WI38 (cell line): ENCODE data around the gene OSBPL1A.

Experiments used
- H3K4me3 ChIP-seq: 2 replicates; pipeline ENCODE4 v1.5.1; 2011; ENCODE audit warnings: low read depth, mild to moderate bottlenecking, control low read depth, low read length
- CTCF ChIP-seq: IDR thresholded peaks from 2 replicates; pipeline ENCODE4 v1.5.1; 2012; ENCODE audit warnings: low read depth, mild to moderate bottlenecking, control low read depth, low read length

OSBPL1A gene

GRCh38 chr18:24198461-24198860 lies 199.2 kb downstream of the OSBPL1A start:
- H3K4me3 ChIP-seq = no peak overlapping the region
- TF ChIP-seq CTCF = no peak

- no peak overlapping the region for H3K4me3 ChIP-seq
- no peak for TF ChIP-seq CTCF
These were observed 200.2 kb downstream of the OSBPL1A start for GRCh38 chr18:24197412-24197811.

GRCh38 chr18:24196764-24197163 lies 200.9 kb downstream of the OSBPL1A start:
- TF ChIP-seq CTCF = no peak

GRCh38 chr18:24195296-24196053 lies 202.1 kb downstream of the OSBPL1A start:
- TF ChIP-seq CTCF = no peak
- H3K4me3 ChIP-seq = no peak overlapping the region

More at GRCh38 chr18:24196764-24197163, 200.9 kb downstream of the OSBPL1A start:
- no peak overlapping the region for H3K4me3 ChIP-seq

- H3K4me3 ChIP-seq = no peak overlapping the region
- TF ChIP-seq CTCF = no peak
These were observed 207.0 kb downstream of the OSBPL1A start for GRCh38 chr18:24190590-24190989.

- no peak for TF ChIP-seq CTCF
- H3K4me3 ChIP-seq = no peak overlapping the region
These were observed 207.8 kb downstream of the OSBPL1A start for GRCh38 chr18:24189664-24190346.

GRCh38 chr18:24189007-24189528 lies 208.6 kb downstream of the OSBPL1A start:
- H3K4me3 ChIP-seq = no peak overlapping the region
- TF ChIP-seq CTCF = no peak
